SIG-M5 treated with dmso at 0.1 percent for 504 hours (cell line): Measurements from ENCODE around the gene HBE1.
A peak's percentile ranks its signal among the peaks of the same experiment; 100 is the strongest.
"Not testable (repeated sequence)": the region's sequence is repeated elsewhere in the genome, so short reads cannot be mapped to it uniquely, and the experiment has no call there.

Experiments
- DNase-seq: peaks from one replicate; lab custom pipeline; 2025; ENCODE audit not compliant: unreplicated experiment; lab: John Stamatoyannopoulos, UW

HBE1 gene

GRCh38 chr11:5269715-5270147 lies at the start of gene HBE1:
Gene HBE1, minus strand, starts transcription at chr11:5269945. Its CDS starts 55 bp downstream, at chr11:5269890.
- DNase-seq: no peak

DNA sequence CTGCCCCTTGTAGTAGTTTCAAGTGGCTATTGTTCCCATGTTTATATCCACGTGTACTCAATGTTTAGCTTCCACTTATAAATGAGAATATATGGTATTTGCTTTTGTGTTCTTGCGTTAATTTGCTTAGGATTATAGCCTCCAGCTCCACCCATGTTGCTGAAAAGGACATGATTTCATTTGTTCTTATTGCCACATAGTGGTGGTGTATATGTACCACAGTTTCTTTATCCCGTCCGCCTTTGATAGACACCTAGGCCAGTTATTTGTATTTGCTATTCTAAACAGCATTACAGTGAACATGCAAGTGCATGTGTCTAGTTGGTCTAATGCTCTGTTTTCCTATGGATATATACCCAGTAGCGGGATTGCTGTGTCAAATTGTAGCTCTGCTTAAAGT lies 47.5 kb upstream of the HBE1 start:
- no peak for DNase-seq

DNA sequence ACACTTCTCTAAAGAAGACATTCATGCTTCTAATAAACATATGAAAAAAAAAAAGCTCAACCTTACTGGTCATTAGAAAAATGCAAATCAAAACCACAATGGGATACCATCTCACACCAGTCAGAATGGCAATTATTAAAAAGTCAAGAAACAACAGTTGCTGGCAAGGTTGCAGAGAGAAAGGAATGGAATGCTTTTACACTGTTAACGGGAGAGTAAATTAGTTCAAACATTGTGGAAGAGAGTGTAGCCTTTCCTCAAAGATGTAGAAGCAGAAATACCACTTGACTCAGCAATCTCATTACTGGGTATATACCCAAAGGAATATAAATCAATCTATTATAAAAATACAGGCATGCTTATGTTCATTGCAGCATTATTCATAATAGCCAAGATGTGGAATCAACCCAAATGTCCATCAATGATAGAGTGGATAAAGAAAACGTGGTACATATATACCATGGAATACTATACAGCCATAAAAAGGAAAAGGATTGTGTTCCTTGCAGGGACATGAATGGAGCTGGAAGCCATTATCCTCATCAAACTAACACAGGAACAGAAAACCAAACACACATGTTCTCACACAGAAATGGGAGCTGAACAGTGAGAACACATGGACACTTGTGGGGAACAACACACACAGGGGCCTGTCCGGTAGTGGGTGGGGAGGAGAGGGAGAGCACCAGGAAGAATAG lies 43.7 kb upstream of the HBE1 start:
- DNase-seq: not testable (repeated sequence)

GRCh38 chr11:5310423-5310822 lies 40.7 kb upstream of the HBE1 start:
- no peak for DNase-seq

GRCh38 chr11:5307256-5308019 lies 37.7 kb upstream of the HBE1 start:
- DNase-seq: no peak

DNA sequence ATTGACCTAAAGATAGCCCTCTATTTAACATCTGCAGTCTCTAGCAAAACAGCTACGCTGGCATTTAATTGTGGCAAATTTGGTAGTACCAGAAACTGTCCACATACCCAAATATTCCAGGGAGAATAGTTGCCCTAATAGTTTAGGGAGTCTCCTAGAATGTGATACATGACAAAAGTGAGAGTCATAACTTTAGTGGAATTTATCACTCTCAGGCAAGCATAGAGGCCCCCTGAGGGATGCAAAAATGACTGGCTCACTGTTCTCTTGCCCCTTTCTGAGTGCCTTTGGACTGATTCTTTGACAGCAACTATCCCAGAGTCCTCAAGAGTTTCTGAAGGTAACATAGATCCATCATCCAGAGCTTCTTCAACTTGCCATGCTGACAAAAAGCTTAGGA lies 34.3 kb upstream of the HBE1 start:
- no peak for DNase-seq

DNA sequence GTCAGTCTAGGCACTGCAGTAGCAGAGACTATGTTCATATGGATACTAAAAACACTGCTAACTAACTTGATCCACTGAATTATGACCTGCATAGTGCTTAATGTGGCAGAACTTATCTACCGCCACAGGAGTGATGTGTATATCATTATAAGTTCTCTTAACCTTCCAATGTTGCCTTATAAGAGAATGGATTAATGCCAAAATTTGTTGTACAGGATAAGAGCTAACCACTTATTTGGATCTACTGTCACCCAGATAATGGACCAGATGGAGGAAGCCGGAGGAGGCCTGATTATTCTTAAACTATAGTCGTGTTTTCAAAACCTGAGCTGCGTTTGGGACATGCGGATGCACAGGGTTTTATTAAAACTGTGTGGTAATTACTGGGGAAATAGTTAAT lies 33.9 kb upstream of the HBE1 start:
- no peak for DNase-seq

GRCh38 chr11:5301846-5302245 lies 32.1 kb upstream of the HBE1 start, which contains the start of gene OR51B4:
Gene OR51B4, minus strand, starts transcription at chr11:5301946. Its CDS starts 0 bp downstream, at chr11:5301946.
- no peak for DNase-seq

GRCh38 chr11:5300251-5300650 lies 30.5 kb upstream of the HBE1 start:
- DNase-seq: no peak

GRCh38 chr11:5298451-5298850 lies 28.7 kb upstream of the HBE1 start:
- no peak for DNase-seq

GRCh38 chr11:5297721-5298323 lies 28.1 kb upstream of the HBE1 start:
- no peak for DNase-seq

- DNase-seq: not testable (repeated sequence)
Measured at GRCh38 chr11:5294342-5294995, 24.7 kb upstream of the HBE1 start.

GRCh38 chr11:5293028-5293427 lies 23.3 kb upstream of the HBE1 start:
- no peak for DNase-seq

DNA sequence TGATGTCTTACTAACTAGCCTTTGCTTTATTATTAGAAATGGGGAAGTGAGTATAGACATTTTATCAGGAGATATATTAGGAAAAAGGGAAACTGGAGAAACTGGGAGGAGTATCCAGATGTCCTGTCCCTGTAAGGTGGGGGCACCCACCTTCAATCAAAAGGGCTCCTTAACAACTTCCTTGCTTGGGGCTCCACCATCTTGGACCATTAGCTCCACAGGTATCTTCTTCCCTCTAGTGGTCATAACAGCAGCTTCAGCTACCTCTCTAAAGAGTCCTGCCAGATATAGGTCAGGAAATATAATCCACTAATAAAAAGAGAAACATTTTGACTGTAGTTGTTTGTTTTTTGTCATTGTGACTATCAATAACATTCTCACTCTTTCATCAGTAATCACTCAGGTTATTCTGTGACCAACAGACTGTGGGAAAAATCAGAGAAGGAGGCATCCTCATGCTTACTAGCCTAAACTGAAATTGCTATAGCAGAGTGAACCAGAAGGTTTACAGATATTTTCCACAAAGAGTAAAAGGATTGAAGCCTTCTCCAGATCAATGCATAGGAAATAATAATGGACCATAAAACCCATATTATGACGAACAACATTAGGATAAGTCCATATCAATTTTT lies 21.6 kb upstream of the HBE1 start:
- peak; percentile 12 for DNase-seq

DNA sequence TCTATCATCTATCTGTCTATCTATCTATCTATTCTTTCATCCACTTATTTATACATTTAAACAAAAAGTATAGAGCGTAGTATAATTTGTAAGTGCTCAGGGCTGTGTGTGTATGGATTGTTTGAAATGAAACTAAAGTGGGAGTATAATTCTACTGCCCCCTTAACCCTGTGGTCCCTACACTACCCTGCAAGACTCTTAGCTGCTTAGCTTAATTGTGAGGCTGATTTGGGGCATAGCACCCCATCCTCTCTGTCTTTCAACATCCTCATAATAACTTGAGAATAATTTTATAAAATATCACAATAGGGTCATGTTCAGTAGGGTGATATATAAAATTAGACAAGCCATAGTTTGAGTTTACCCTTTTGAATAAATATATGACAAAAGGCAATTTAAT lies 20.4 kb upstream of the HBE1 start:
- no peak for DNase-seq

- DNase-seq: no peak
Measured at GRCh38 chr11:5289696-5290095, 20.0 kb upstream of the HBE1 start.

DNA sequence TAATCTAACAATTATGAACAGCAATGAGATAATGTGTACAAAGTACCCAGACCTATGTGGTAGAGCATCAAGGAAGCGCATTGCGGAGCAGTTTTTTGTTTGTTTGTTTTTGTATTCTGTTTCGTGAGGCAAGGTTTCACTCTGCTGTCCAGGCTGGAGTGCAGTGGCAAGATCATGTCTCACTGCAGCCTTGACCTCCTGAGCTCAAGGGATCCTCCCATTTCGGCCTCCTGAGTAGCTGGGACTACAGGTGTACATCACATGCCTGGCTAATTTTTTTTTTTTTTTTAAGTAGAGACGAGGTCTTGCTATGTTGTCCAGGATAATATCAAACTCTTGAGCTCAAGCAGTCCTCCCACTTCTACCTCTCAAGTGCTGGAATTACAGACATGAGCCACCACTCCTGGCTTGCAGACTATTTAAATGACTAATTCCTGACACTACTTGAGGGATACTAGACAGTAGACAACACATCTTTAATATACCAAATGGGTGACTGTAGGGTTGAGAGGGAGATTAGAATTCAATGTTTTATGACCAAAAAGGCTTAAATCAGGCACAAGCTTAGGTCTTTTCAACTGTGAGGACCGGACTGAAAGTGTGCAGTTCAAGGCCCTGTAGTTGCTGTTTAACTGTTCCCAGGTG lies 19.3 kb upstream of the HBE1 start:
- DNase-seq: no peak

GRCh38 chr11:5288108-5288905 lies 18.6 kb upstream of the HBE1 start:
- DNase-seq: no peak

DNA sequence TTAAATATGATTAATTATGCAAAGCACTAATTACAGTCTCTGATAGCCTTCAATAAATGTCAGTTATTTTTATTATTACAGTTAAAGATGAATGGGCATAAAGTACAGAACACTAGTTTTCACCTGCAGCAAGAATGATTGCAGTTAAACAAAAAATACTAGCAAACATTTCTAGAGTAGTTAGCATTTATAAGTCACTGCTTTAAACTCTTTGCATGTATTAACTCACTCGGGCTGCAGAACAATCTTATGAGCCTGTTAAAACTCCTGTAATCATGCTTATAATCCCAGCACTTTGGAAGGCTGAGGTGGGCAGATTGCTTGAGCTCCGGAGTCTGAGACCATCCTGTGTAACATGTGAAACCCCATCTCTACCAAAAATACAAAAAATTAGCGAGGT lies 17.2 kb upstream of the HBE1 start:
- DNase-seq: no peak

GRCh38 chr11:5286351-5286750 lies 16.6 kb upstream of the HBE1 start:
- DNase-seq: no peak
